GM23338 (cell line): ENCODE data around the gene BDKRB1. TPM values are rescaled to one million over a fixed set of nuclear protein-coding genes. Genes with fewer than 3 reads are reported as not detected.

Source experiments
- ATAC-seq: fragments of 200-7000 bp; cut with Tn5 transposase; 3 replicates; pipeline ENCODE4 v1.9.1; 2020
- DNase-seq: peaks from one replicate; pipeline ENCODE4 v3.0.0-alpha.2; 2015; ENCODE audit warnings: low spot score
- H2AFZ ChIP-seq: fragments of 200-600 bp; sonication (generic); 2 replicates; pipeline ENCODE4 v1.8.0; 2016; ENCODE audit warnings: antibody characterized with exemption, mild to moderate bottlenecking, moderate library complexity
- H3F3A ChIP-seq: fragments of 200-600 bp; sonication (generic); replicated peaks from 2 replicates; pipeline ENCODE4 v1.8.0; 2017; ENCODE audit warnings: antibody characterized with exemption, mixed run types, low read depth
- H3K27ac ChIP-seq: fragments of 200-600 bp; sonication (generic); 2 replicates; pipeline ENCODE4 v1.6.1; 2016; ENCODE audit warnings: low read depth
- H3K27me3 ChIP-seq: fragments of 200-600 bp; sonication (generic); 2 replicates; pipeline ENCODE4 v1.8.0; 2016; ENCODE audit warnings: mild to moderate bottlenecking, mixed run types, moderate library complexity; ENCODE audit not compliant: insufficient read depth
- H3K36me3 ChIP-seq: fragments of 200-600 bp; sonication (generic); 2 replicates; pipeline ENCODE4 v1.8.0; 2016; ENCODE audit warnings: mild to moderate bottlenecking; ENCODE audit not compliant: insufficient read depth
- H3K4me1 ChIP-seq: fragments of 200-600 bp; sonication (generic); 2 replicates; pipeline ENCODE4 v1.8.0; 2016; ENCODE audit warnings: mild to moderate bottlenecking, moderate library complexity; ENCODE audit not compliant: insufficient read depth
- H3K4me2 ChIP-seq: fragments of 200-600 bp; sonication (generic); 2 replicates; pipeline ENCODE4 v1.7.1; 2017; ENCODE audit warnings: mixed run types
- H3K4me3 ChIP-seq: fragments of 200-600 bp; sonication (generic); 2 replicates; pipeline ENCODE4 v1.6.1; 2016; ENCODE audit warnings: mixed run types
- H3K79me2 ChIP-seq: fragments of 200-600 bp; sonication (generic); replicated peaks from 2 replicates; pipeline ENCODE4 v1.8.0; 2017; ENCODE audit warnings: mild to moderate bottlenecking; ENCODE audit not compliant: insufficient read depth
- H3K9me2 ChIP-seq: fragments of 200-600 bp; sonication (generic); 2 replicates; pipeline ENCODE4 v1.8.0; 2017; ENCODE audit not compliant: insufficient read depth
- H4K20me1 ChIP-seq: fragments of 200-600 bp; sonication (generic); replicated peaks from 2 replicates; pipeline ENCODE4 v1.8.0; 2017; ENCODE audit warnings: mild to moderate bottlenecking; ENCODE audit not compliant: insufficient read depth
- H3K27ac Mint-ChIP-seq: 2 replicates; pipeline ENCODE4 v1.8.0; 2020; ENCODE audit warnings: inconsistent platforms, mild to moderate bottlenecking, moderate library complexity, mixed read lengths
- H3K27me3 Mint-ChIP-seq: 3 replicates; pipeline ENCODE4 v1.8.0; 2022; ENCODE audit warnings: low read depth, mild to moderate bottlenecking, moderate library complexity, mixed read lengths, inconsistent platforms; ENCODE audit not compliant: insufficient read depth, poor library complexity
- H3K36me3 Mint-ChIP-seq: 3 replicates; pipeline ENCODE4 v1.8.0; 2021; ENCODE audit warnings: low read depth, mild to moderate bottlenecking, inconsistent platforms, moderate library complexity, mixed read lengths
- H3K4me1 Mint-ChIP-seq: 3 replicates; pipeline ENCODE4 v1.8.0; 2020; ENCODE audit warnings: mild to moderate bottlenecking, inconsistent platforms, mixed read lengths
- H3K4me3 Mint-ChIP-seq: 3 replicates; pipeline ENCODE4 v1.8.0; 2021; ENCODE audit warnings: moderate library complexity, mild to moderate bottlenecking, inconsistent platforms, mixed read lengths
- H3K9me3 Mint-ChIP-seq: 3 replicates; pipeline ENCODE4 v1.8.0; 2020; ENCODE audit warnings: moderate library complexity, mild to moderate bottlenecking, inconsistent platforms, mixed read lengths
- CREB1 ChIP-seq: fragments of 250-450 bp; sonication (Bioruptor Pico); IDR thresholded peaks from 2 replicates; pipeline ENCODE4 v1.5.0; 2020; ENCODE audit warnings: low read depth, mild to moderate bottlenecking, moderate library complexity
- CTCF ChIP-seq, 2 experiments: fragments of 200-600 bp in 1 of 2; sonication (generic) in 1 of 2; conservative IDR thresholded peaks; 2 replicates each; pipeline versions ENCODE4 v1.5.1 to v1.6.1; 2016 to 2017; ENCODE audit warnings: antibody characterized with exemption in 2 of 2, low read depth in 2 of 2, mild to moderate bottlenecking in 2 of 2, moderate library complexity in 1 of 2
- ETS1 ChIP-seq: IDR thresholded peaks from 2 replicates; pipeline ENCODE4 v1.6.1; 2016; ENCODE audit warnings: antibody characterized with exemption
- EZH2 ChIP-seq: fragments of 200-600 bp; sonication (generic); IDR thresholded peaks from one replicate; pipeline ENCODE4 v1.8.0; 2017; ENCODE audit warnings: antibody characterized with exemption, mild to moderate bottlenecking, low read depth; ENCODE audit not compliant: unreplicated experiment
- EZH2phosphoT487 ChIP-seq: fragments of 200-600 bp; sonication (generic); IDR thresholded peaks from one replicate; pipeline ENCODE4 v1.8.1; 2018; ENCODE audit warnings: antibody characterized with exemption; ENCODE audit not compliant: unreplicated experiment
- NANOG ChIP-seq: IDR thresholded peaks from 2 replicates; pipeline ENCODE4 v1.6.1; 2016; ENCODE audit warnings: antibody characterized with exemption, borderline replicate concordance
- POLR2AphosphoS5 ChIP-seq: IDR thresholded peaks from 2 replicates; pipeline ENCODE4 v1.6.1; 2016; ENCODE audit warnings: antibody characterized with exemption, low read depth
- ZNF462 ChIP-seq: fragments of 250-450 bp; sonication (Bioruptor Pico); IDR thresholded peaks from 2 replicates; pipeline ENCODE4 v1.5.0; 2020; ENCODE audit warnings: mild to moderate bottlenecking, moderate library complexity
- polyA plus RNA-seq: library from polyadenylated mRNA; unstranded; fragments of >200 nt; fragmentation: Nextera tagmentation; extraction: Ambion mirVana; gene quantifications from 2 replicates; pipeline ENCODE4 v1.2.1, GENCODE V29; 2016
- total RNA-seq: library from RNA; depleted of rRNA; stranded (reverse); fragments of >200 nt; shearing (Covaris generic); gene quantifications from 2 replicates; pipeline ENCODE4 v1.2.3, GENCODE V29; 2014

The BDKRB1 gene
- total and polyA plus RNA-seq, 2 experiments from 2014 or later: not detected

- Histone ChIP-seq H3F3A (no peaks in the 10 kb centered on the region), H3K4me2 (no peak overlapping the region), H4K20me1 (no peaks in the 10 kb centered on the region), H2AFZ (no peak overlapping the region), H3K9me2 (no peaks in the 10 kb centered on the region), H3K27me3 (no peaks in the 10 kb centered on the region), H3K4me3 (no peak overlapping the region), H3K27ac (no peak overlapping the region), H3K79me2 (no peaks in the 10 kb centered on the region), H3K36me3 (no peaks in the 10 kb centered on the region), H3K4me1 (no peaks in the 10 kb centered on the region)
- ATAC-seq (no peak), DNase-seq (no peak)
- peaks cover 12% of the 10 kb centered on the region for H3K9me3 Mint-ChIP-seq
- peaks cover 5% of the 10 kb centered on the region for H3K4me1 Mint-ChIP-seq
- no peak overlapping the region; the same call in 1 of the 2 replicates for H3K27ac Mint-ChIP-seq
- peaks cover 10% of the 10 kb centered on the region; the same call in 2 of the 3 replicates for H3K36me3 Mint-ChIP-seq
- peaks cover 11% of the 10 kb centered on the region for H3K27me3 Mint-ChIP-seq
- TF ChIP-seq EZH2 (no peak), ZNF462 (no peak), ETS1 (no peak)
- H3K4me3 Mint-ChIP-seq: no peak overlapping the region
Observed at GRCh38 chr14:96224480-96225096, 31.4 kb upstream of the BDKRB1 start.

GRCh38 chr14:96225213-96225612 lies 30.8 kb upstream of the BDKRB1 start:
- ATAC-seq (no peak), DNase-seq (no peak)
- Histone ChIP-seq H3K79me2 (no peaks in the 10 kb centered on the region), H3K4me2 (no peak overlapping the region), H3F3A (no peaks in the 10 kb centered on the region), H3K4me1 (no peaks in the 10 kb centered on the region), H3K27me3 (no peaks in the 10 kb centered on the region), H3K27ac (no peak overlapping the region), H4K20me1 (no peaks in the 10 kb centered on the region), H3K36me3 (no peaks in the 10 kb centered on the region), H2AFZ (no peak overlapping the region), H3K9me2 (no peaks in the 10 kb centered on the region), H3K4me3 (no peak overlapping the region)
- H3K9me3 Mint-ChIP-seq: peaks cover 12% of the 10 kb centered on the region
- H3K27me3 Mint-ChIP-seq: peaks cover 10% of the 10 kb centered on the region
- peaks cover 5% of the 10 kb centered on the region for H3K4me1 Mint-ChIP-seq
- no peak overlapping the region for H3K4me3 Mint-ChIP-seq
- peaks cover 10% of the 10 kb centered on the region; the same call in 2 of the 3 replicates for H3K36me3 Mint-ChIP-seq
- H3K27ac Mint-ChIP-seq: no peak overlapping the region
- TF ChIP-seq ETS1 (no peak), EZH2phosphoT487 (no peak), CREB1 (CRISPR knock-in tag) (no peak), CTCF (conservative IDR thresholded peaks at IDR 0.05; ENCODE audit: low read depth in 2 of 2) (no peak), POLR2AphosphoS5 (no peak), NANOG (no peak), EZH2 (no peak)
